ENCODE data around the gene CARD9.

Gene CARD9

GRCh38 chr9:136398286-136398685 lies 24.8 kb upstream of the CARD9 start:
- Histone ChIP-seq H3K9me3 (ENCODE audit: control insufficient read depth, insufficient read depth, low read depth, low read length) (no peaks in the 10 kb centered on the region), H3K4me3 (ENCODE audit: low read depth, low read length) (no peak overlapping the region; the same call in 1 of the 2 replicates), H3K4me1 (ENCODE audit: control insufficient read depth, insufficient read depth, low read length) (no peaks in the 10 kb centered on the region), H3K27ac (ENCODE audit: extremely low read depth, low read depth, low read length) (no peak overlapping the region; the same call in 1 of the 2 replicates), H3K36me3 (ENCODE audit: control insufficient read depth in 2 of 2, insufficient read depth in 1 of 2, low read length in 2 of 2) (peaks cover 10 to 73% of the 10 kb centered on the region in 2 experiments)
- no peak for TF ChIP-seq ZFP69B (tag by site-specific recombination; IDR thresholded peaks at IDR 0.05)
- TF ChIP-seq ZNF324 (tag by site-specific recombination; IDR thresholded peaks at IDR 0.05): no peak
- no peak for TF ChIP-seq ZNF521 (tag by site-specific recombination; IDR thresholded peaks at IDR 0.05)
- TF ChIP-seq ZNF2 (tag by site-specific recombination; IDR thresholded peaks at IDR 0.05): no peak
- TF ChIP-seq OSR2 (tag by site-specific recombination; IDR thresholded peaks at IDR 0.05): no peak
- TF ChIP-seq ZSCAN23 (tag by site-specific recombination; IDR thresholded peaks at IDR 0.05): no peak
- no peak for TF ChIP-seq ZNF341 (tag by site-specific recombination; IDR thresholded peaks at IDR 0.05; ENCODE audit: low read depth)
- no peak for TF ChIP-seq BCL11A (tag by site-specific recombination; IDR thresholded peaks at IDR 0.05; ENCODE audit: low read depth)
- TF ChIP-seq ZNF518A (tag by site-specific recombination; conservative IDR thresholded peaks at IDR 0.05; ENCODE audit: low read depth): no peak
- TF ChIP-seq ZNF514 (tag by site-specific recombination; IDR thresholded peaks at IDR 0.05): no peak
- no peak for TF ChIP-seq ZNF148 (tag by site-specific recombination; IDR thresholded peaks at IDR 0.05; ENCODE audit: borderline replicate concordance)
- no peak for TF ChIP-seq PRDM2 (tag by site-specific recombination; IDR thresholded peaks at IDR 0.05; ENCODE audit: borderline replicate concordance)
- TF ChIP-seq ZSCAN30 (tag by site-specific recombination; IDR thresholded peaks at IDR 0.05): no peak
- no peak for TF ChIP-seq EGR2 (tag by site-specific recombination; IDR thresholded peaks at IDR 0.05; ENCODE audit: low read depth)
- no peak for TF ChIP-seq ZNF266 (tag by site-specific recombination; IDR thresholded peaks at IDR 0.05; ENCODE audit: low read depth)
- no peak for TF ChIP-seq ZNF184 (tag by site-specific recombination; IDR thresholded peaks at IDR 0.05)
- no peak for TF ChIP-seq ZNF621 (tag by site-specific recombination; IDR thresholded peaks at IDR 0.05)
- TF ChIP-seq ZNF280D (tag by site-specific recombination; IDR thresholded peaks at IDR 0.05): no peak
- ChIA-PET POLR2A (interaction anchor here (0.7 to 1.1 kb wide), 3 partner anchors 9 to 36 kb away, joined by 4 to 8 read pairs (median 4); no protein-coding TSS in a partner anchor), CTCF (interaction anchor here (0.6 to 3.3 kb wide), 4 partner anchors 10 to 77 kb away, joined by 3 to 13 read pairs (median 4); no protein-coding TSS in a partner anchor)

Data from HEK293 (cell line).